ENCODE measurements around the gene ATE1.

The ATE1 gene

DNA sequence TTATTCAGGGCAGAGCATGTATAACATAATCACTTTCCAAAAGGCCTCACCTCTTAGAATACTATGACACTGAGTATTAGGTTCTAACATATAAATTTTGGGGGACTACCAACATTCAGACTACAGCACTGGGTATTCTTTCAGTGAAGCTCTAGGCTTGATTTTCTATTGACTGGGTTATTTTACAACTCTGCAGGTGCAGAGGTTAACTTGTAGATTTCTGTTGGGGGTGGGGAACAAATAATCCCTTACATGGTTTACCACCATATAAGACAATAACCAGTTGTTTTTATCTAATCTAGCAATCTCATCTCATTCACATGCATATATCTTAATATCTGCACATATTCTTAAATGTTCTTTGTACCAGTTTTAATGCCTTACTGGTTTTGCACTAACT is 73.9 kb downstream of the ATE1 start:
- TF ChIP-seq CTCF (IDR thresholded peaks at IDR 0.05): no peak

GRCh38 chr10:121851786-121852185 is 76.0 kb downstream of the ATE1 start:
- TF ChIP-seq CTCF (IDR thresholded peaks at IDR 0.05): no peak

GRCh38 chr10:121848082-121848481 is 79.7 kb downstream of the ATE1 start:
- TF ChIP-seq CTCF (IDR thresholded peaks at IDR 0.05): no peak

DNA sequence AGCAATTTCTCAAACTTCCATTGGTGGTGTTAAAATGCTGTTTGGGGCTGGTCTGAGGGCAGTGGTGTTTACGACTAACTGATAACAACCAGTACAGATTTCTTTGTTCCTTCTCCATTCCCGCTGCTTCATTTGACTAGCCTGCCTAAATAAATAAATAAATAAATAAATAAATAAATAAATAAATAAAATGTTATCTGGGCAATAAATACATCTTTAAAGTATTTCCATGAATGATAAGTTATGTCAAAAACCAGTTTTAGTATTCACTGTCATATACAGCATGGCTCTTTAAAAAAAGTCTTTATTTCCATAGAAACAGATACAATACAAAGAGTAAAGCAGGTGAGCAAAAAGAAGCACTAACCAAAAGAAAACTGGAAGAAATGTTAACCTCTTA is 81.3 kb downstream of the ATE1 start:
- no peak for TF ChIP-seq CTCF (IDR thresholded peaks at IDR 0.05)

- TF ChIP-seq CTCF (IDR thresholded peaks at IDR 0.05): no peak
Measured at GRCh38 chr10:121845044-121845784, 82.6 kb downstream of the ATE1 start.

DNA sequence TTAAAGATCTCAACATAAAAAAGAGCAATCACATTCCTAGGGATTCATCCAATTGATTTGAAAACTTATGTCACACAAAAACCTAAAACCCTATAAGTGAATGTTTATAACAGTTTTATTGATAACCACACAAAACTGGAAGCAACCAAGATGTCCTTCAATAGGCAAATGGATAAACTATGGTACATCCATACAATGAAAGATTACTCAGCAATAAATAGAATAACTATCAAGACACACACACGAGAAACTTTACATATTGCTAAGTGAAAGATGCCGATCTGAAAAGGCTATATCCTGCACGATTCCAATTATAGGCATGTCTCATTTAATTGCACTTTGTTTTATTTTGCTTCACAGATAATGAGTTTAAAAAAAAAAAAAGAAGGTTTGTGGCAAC is 83.3 kb downstream of the ATE1 start:
- no peak for TF ChIP-seq CTCF (IDR thresholded peaks at IDR 0.05)

DNA sequence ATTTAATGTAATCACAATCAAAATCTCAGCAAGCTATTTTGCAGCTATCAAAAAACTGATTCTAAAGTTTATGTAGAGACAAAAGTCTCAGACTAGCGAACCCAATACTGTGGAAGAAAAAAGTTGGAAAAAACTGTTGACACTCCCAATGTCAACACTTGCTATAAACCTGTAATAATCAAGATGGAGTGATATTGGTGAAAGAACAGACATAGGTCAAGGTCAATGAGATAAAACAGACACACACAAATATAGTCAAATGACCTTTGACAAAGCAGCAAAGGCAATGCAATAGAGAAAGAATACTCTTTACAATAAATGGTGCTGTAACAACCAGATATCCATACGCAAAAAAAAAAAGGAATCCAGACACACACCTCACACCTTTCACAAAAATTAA is 84.5 kb downstream of the ATE1 start:
- TF ChIP-seq CTCF (IDR thresholded peaks at IDR 0.05): no peak

GRCh38 chr10:121841862-121842261 is 86.0 kb downstream of the ATE1 start:
- TF ChIP-seq CTCF (IDR thresholded peaks at IDR 0.05): no peak
